ENCODE measurements around the gene NUDT4. TPM values are rescaled to one million over a fixed set of nuclear protein-coding genes. Genes with fewer than 3 reads are reported as not detected.

The NUDT4 gene
- total RNA-seq, 2 experiments from 2014 or later: 56.3 to 61.0 TPM

DNA sequence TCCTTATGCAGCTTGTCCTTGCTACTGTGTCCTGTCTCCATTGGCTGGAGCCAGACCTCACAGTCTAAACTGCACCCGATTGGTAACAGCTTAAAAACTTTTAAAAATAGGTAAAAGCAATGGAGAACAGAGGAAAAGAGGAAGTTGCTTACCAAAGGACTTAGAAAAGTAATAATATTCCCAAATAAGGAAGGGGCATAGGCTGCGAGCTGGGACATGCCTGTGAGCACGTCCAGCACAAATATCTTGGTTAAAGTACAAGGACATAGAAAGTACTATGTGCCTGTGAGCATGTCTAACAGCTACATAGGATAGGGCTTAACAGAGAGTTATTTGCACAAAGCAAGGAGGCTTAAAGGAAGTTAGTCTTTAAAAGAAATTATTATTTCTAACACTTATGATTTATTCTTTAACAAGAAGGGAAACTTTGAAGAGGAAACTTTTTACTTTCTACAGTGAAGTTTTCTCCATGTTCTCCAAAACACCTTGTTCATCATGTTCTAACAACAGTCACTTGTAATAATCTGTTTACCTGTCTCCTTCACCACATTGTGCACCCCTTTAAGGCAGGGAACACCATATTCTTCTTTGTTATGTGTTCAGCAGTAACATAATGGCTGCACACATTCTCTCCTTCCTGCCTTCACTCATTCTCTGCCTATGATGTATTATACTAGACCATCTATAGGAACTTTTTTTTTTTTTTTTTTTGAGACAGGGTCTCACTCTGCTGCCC lies 73.9 kb downstream of the NUDT4 start:
- CTCF ChIA-PET: no interaction called here
- Mint-ChIP-seq H3K27ac (no peak overlapping the region), H3K36me3 (ENCODE audit: low read depth) (no peaks in the 10 kb centered on the region), H3K4me1 (ENCODE audit: low read depth) (peaks cover 16% of the 10 kb centered on the region), H3K27me3 (ENCODE audit: low read depth) (peaks cover 11% of the 10 kb centered on the region), H3K4me3 (no peak overlapping the region), H3K9me3 (ENCODE audit: insufficient read depth) (no peaks in the 10 kb centered on the region)
- POLR2A ChIA-PET: no interaction called here
- DNase-seq (no peak), ATAC-seq (no peak)

DNA sequence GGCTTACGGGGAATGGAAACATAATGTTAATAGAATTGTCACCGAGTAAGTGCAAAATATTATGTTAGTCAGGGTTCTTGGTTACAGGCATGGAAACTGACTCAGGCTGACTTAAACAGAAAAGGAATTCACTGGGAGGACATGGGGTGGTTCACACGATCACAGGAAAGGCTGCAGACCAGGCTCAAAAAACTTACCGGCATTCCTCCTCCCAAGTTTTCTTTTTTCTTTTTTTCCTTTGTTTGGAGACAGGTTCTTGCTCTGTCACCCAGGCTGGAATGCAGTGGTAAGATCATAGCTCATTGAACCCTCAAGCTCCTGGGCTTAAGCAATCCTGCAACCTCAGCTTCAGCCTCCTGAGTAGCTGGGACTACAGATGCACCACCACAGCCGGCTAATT lies 75.9 kb downstream of the NUDT4 start:
- no peak overlapping the region for H3K4me3 Mint-ChIP-seq
- ChIA-PET CTCF (interaction anchor here (1.4 kb wide), 1 partner anchor 647 kb away, joined by 3 read pairs; no protein-coding TSS in a partner anchor), POLR2A (no interaction called here)
- no peak for DNase-seq
- H3K27ac Mint-ChIP-seq: no peak overlapping the region
- peaks cover 7% of the 10 kb centered on the region for H3K4me1 Mint-ChIP-seq (ENCODE audit: low read depth)
- no peaks in the 10 kb centered on the region for H3K9me3 Mint-ChIP-seq (ENCODE audit: insufficient read depth)
- no peak for ATAC-seq
- H3K27me3 Mint-ChIP-seq (ENCODE audit: low read depth): peaks cover 11% of the 10 kb centered on the region
- no peaks in the 10 kb centered on the region for H3K36me3 Mint-ChIP-seq (ENCODE audit: low read depth)

DNA sequence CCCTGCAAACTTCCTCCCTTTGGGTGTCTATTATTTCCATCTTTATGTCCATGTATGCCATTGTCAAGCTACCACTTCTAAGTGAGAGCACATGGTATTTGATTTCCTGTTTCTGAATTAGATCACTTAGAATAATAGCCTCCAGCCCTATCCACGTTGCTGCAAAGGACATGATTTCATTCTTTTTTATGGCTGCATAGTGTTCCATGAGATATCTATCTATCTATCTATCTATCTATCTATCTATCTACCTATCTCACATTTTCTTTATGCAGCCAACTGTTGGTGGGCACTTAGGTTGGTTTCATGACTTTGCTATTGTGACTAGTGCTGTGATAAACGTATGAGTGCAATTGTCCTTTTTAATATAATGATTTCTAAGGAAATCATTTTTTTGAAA lies 78.4 kb downstream of the NUDT4 start:
- DNase-seq (no peak), ATAC-seq (no peak)
- Mint-ChIP-seq H3K36me3 (ENCODE audit: low read depth) (no peaks in the 10 kb centered on the region), H3K27me3 (ENCODE audit: low read depth) (peaks cover 8% of the 10 kb centered on the region), H3K9me3 (ENCODE audit: insufficient read depth) (no peaks in the 10 kb centered on the region), H3K27ac (no peak overlapping the region), H3K4me3 (no peak overlapping the region), H3K4me1 (ENCODE audit: low read depth) (peaks cover 2% of the 10 kb centered on the region)
- CTCF ChIA-PET: no interaction called here
- POLR2A ChIA-PET: no interaction called here

Other genes with a start within 250 kb of the NUDT4 start
- gene UBE2N, start 64.0 kb downstream of the NUDT4 start, total RNA-seq: 100 to 1,000 TPM; 183 to 194 TPM
- 10 to 100 TPM; 55.8 to 57.0 TPM for gene MRPL42, start 89.6 kb downstream of the NUDT4 start, total RNA-seq
- 10 to 100 TPM; 33.7 to 39.0 TPM for gene SOCS2, start 194.8 kb downstream of the NUDT4 start, total RNA-seq

All from activated CD8-positive, alpha-beta T cell treated with anti-CD3 and anti-CD28 coated beads, Interleukin-2, amount 10 ng/mL, durations not matched to agents 7 days and 5 days (primary cell).